GM12873 (cell line): ENCODE results near the gene KLF6.

ENCODE experiments used
- TF ChIP-seq, protein P1 (sequence below): IDR thresholded peaks from 2 replicates; pipeline ENCODE4 v1.5.1; 2012; ENCODE audit warnings: low read depth, mild to moderate bottlenecking, moderate library complexity, low read length, control low read depth; ENCODE audit not compliant: insufficient read depth; ENCODE audit errors: missing control alignments

The KLF6 gene

GRCh38 chr10:3769556-3769955 lies 15.5 kb downstream of the KLF6 start:
- TF ChIP-seq, protein P1, sequence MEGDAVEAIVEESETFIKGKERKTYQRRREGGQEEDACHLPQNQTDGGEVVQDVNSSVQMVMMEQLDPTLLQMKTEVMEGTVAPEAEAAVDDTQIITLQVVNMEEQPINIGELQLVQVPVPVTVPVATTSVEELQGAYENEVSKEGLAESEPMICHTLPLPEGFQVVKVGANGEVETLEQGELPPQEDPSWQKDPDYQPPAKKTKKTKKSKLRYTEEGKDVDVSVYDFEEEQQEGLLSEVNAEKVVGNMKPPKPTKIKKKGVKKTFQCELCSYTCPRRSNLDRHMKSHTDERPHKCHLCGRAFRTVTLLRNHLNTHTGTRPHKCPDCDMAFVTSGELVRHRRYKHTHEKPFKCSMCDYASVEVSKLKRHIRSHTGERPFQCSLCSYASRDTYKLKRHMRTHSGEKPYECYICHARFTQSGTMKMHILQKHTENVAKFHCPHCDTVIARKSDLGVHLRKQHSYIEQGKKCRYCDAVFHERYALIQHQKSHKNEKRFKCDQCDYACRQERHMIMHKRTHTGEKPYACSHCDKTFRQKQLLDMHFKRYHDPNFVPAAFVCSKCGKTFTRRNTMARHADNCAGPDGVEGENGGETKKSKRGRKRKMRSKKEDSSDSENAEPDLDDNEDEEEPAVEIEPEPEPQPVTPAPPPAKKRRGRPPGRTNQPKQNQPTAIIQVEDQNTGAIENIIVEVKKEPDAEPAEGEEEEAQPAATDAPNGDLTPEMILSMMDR: no peak

- TF ChIP-seq, protein P1: no peak
These were observed 18.8 kb downstream of the KLF6 start for GRCh38 chr10:3766046-3766756.

DNA sequence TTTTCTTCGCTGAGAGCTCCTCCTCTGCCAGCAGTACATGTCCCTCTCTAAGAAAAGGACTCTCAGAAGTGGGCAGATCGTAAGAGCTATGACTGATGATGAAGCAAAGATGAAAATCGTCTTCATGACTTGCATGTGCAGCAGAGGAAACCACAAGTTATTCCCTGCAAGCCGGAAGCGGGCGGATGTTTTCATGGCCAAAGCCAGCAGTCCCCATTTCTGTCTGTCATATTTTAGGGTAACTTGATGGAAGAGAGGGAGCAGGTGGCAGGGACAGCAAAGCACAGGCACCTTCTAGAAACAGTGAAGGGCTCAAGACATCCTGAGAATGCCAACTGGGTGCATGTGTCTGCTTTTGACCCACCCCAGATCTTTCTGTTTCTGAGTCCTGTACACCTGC lies 19.9 kb downstream of the KLF6 start:
- TF ChIP-seq, protein P1: no peak

GRCh38 chr10:3764626-3765112 lies 20.3 kb downstream of the KLF6 start:
- TF ChIP-seq, protein P1: no peak

- TF ChIP-seq, protein P1: no peak
These were observed 21.0 kb downstream of the KLF6 start for GRCh38 chr10:3763852-3764625.

DNA sequence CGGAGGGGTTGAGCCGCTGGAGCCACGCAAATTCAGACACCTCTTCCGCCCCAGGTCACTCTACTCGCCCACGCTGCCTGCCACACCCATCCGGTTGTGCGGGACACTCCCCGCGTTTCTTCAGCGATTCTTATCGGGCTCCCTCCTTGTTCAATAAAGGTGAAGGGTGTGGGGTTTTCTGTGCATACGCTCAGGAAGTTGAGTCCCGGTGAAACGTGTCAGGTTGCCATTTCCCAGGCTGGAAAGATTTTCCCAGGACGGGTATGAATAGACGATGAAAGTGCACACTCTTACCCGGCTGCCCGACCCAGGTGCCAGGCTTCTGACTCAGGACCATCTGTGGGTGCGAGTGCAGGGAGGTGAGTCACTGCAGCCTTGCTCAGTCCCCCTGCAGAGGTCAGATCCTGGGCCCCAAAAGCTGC lies 22.0 kb downstream of the KLF6 start:
- TF ChIP-seq, protein P1: no peak

- TF ChIP-seq, protein P1: no peak
These were observed 22.7 kb downstream of the KLF6 start for GRCh38 chr10:3762309-3762708.
